DND-41 (cell line): Measurements from ENCODE around the gene IGFBP1.
A peak's percentile ranks its signal among the peaks of the same experiment; 100 is the strongest.

Experiments
- ATAC-seq: fragments of 200-7000 bp; cut with Tn5 transposase; 3 replicates; pipeline ENCODE4 v1.9.1; 2021; ENCODE audit warnings: low read depth; ENCODE audit not compliant: insufficient read depth
- DNase-seq: peaks from one replicate; pipeline ENCODE4 v3.0.0-alpha.2; 2020
- H2AFZ ChIP-seq: 2 replicates; pipeline ENCODE4 v1.6.0; 2012; ENCODE audit warnings: low read depth, low read length
- H3K27ac ChIP-seq: 2 replicates; pipeline ENCODE4 v1.5.1; 2012; ENCODE audit warnings: low read length, inconsistent platforms
- H3K27me3 ChIP-seq: fragments of 200-600 bp; sonication (generic); 2 replicates; pipeline ENCODE4 v1.6.0; 2012; ENCODE audit warnings: low read length, mild to moderate bottlenecking, inconsistent platforms; ENCODE audit not compliant: insufficient read depth, poor library complexity
- H3K36me3 ChIP-seq: 2 replicates; pipeline ENCODE4 v1.5.1; 2012; ENCODE audit warnings: low read length, inconsistent platforms; ENCODE audit not compliant: insufficient read depth
- H3K4me1 ChIP-seq: 2 replicates; pipeline ENCODE4 v1.5.1; 2012; ENCODE audit warnings: mild to moderate bottlenecking, low read length; ENCODE audit not compliant: insufficient read depth
- H3K4me2 ChIP-seq: 2 replicates; pipeline ENCODE4 v1.6.0; 2012; ENCODE audit warnings: mild to moderate bottlenecking, moderate library complexity, low read length, inconsistent platforms; ENCODE audit not compliant: insufficient read depth
- H3K4me3 ChIP-seq, 2 experiments: fragments of 200-600 bp in 1 of 2; shearing (Covaris generic) in 1 of 2; 2 replicates each; pipeline ENCODE4 v1.5.1; 2012 to 2016; ENCODE audit warnings: inconsistent platforms in 2 of 2, low read length in 2 of 2, mild to moderate bottlenecking in 2 of 2, low read depth in 1 of 2, moderate library complexity in 1 of 2
- H3K79me2 ChIP-seq: 2 replicates; pipeline ENCODE4 v1.6.0; 2012; ENCODE audit warnings: low read length, inconsistent platforms; ENCODE audit not compliant: insufficient read depth
- H3K9ac ChIP-seq: 2 replicates; pipeline ENCODE4 v1.6.0; 2012; ENCODE audit warnings: low read depth, mild to moderate bottlenecking, inconsistent platforms, low read length, moderate library complexity
- H3K9me3 ChIP-seq: 2 replicates; pipeline ENCODE4 v1.5.1; 2012; ENCODE audit warnings: low read length, moderate library complexity, mild to moderate bottlenecking, inconsistent platforms; ENCODE audit not compliant: insufficient read depth, severe bottlenecking
- H4K20me1 ChIP-seq: 2 replicates; pipeline ENCODE4 v1.6.0; 2012; ENCODE audit warnings: low read length; ENCODE audit not compliant: insufficient read depth
- EZH2 ChIP-seq: IDR thresholded peaks from 3 replicates; pipeline ENCODE4 v1.6.1; 2012; ENCODE audit warnings: borderline replicate concordance, low read depth, mild to moderate bottlenecking, moderate library complexity, low read length, inconsistent platforms; ENCODE audit not compliant: severe bottlenecking
- TF ChIP-seq, protein P1 (sequence below): IDR thresholded peaks from 2 replicates; pipeline ENCODE4 v1.5.1; 2012; ENCODE audit warnings: borderline replicate concordance, low read length, moderate library complexity, mild to moderate bottlenecking; ENCODE audit not compliant: poor library complexity, severe bottlenecking; ENCODE audit errors: extremely low read depth

Gene IGFBP1

DNA sequence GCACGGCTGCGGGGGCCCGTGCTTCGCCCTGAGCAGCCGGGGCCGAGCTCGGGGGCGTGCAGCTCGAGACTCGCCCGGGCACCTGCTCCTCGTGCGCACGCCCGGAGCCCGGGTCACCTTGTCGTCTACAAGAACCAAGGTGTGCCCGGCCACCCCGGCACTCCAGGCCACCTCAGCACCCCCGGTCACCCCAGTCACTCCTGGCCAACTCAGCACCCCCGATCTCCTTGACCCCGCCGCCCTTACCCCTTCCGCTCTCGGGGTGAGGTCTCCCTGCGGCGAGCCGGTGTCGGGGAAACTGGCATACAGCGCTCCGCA is 33.1 kb downstream of the IGFBP1 start:
- Histone ChIP-seq H3K9me3 (no peaks in the 10 kb centered on the region), H3K27ac (no peak overlapping the region), H3K9ac (no peak overlapping the region), H4K20me1 (no peaks in the 10 kb centered on the region), H3K79me2 (no peaks in the 10 kb centered on the region), H3K4me2 (no peak overlapping the region), H3K4me3 (no peak overlapping the region), H3K4me1 (no peaks in the 10 kb centered on the region), H2AFZ (no peak overlapping the region), H3K36me3 (no peaks in the 10 kb centered on the region), H3K27me3 (peaks cover 5% of the 10 kb centered on the region)
- ATAC-seq (no peak), DNase-seq (no peak)
- TF ChIP-seq, protein P1, sequence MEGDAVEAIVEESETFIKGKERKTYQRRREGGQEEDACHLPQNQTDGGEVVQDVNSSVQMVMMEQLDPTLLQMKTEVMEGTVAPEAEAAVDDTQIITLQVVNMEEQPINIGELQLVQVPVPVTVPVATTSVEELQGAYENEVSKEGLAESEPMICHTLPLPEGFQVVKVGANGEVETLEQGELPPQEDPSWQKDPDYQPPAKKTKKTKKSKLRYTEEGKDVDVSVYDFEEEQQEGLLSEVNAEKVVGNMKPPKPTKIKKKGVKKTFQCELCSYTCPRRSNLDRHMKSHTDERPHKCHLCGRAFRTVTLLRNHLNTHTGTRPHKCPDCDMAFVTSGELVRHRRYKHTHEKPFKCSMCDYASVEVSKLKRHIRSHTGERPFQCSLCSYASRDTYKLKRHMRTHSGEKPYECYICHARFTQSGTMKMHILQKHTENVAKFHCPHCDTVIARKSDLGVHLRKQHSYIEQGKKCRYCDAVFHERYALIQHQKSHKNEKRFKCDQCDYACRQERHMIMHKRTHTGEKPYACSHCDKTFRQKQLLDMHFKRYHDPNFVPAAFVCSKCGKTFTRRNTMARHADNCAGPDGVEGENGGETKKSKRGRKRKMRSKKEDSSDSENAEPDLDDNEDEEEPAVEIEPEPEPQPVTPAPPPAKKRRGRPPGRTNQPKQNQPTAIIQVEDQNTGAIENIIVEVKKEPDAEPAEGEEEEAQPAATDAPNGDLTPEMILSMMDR = no peak
- TF ChIP-seq EZH2 = no peak

DNA sequence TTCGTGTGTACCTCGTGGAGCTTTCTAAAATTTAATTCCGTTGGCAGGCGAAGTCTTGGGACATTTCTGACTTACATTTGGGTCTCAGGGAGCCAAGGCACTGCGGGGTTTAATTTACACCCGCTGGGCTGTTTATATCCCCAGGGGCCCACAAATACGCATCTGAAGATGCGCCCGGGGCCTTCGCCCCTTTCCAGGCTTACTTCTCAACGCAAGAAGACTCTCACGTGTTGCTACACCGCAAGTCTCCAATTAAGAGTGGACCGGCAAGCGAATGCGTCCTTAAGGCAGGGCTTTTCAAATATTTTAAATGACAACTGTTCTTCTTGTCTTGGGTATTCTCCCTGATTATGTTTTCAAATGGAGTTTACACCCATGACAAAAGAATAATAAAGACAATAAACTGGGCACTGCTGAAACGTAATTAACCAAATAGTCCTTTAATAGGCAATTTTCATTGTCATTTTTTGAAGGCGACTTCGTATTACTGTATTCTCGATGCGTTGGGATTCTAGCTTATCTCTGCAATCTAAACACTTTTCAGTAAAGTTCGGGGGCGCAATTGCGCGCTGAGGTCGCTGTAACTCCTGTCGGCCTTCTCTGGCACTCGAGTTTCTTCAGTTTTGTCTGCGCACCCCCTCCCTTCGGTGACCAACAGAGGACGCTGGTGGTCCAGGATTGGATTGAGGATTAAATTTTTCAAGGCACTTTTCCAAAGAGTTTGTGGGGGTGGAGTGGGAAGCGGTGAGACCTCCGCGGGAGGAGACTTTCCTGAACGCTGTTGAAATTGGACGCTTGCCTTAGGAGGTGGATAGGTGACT is 33.6 kb downstream of the IGFBP1 start:
- H3K27me3 ChIP-seq = peaks cover 5% of the 10 kb centered on the region
- no peaks in the 10 kb centered on the region for H3K9me3 ChIP-seq
- no peak overlapping the region for H2AFZ ChIP-seq
- ATAC-seq (no peak), DNase-seq (no peak)
- TF ChIP-seq, protein P1 = no peak
- no peak for TF ChIP-seq EZH2
- H3K4me1 ChIP-seq = no peaks in the 10 kb centered on the region
- H3K27ac ChIP-seq = no peak overlapping the region
- H3K4me2 ChIP-seq = no peak overlapping the region
- H3K79me2 ChIP-seq = no peaks in the 10 kb centered on the region
- H4K20me1 ChIP-seq = no peaks in the 10 kb centered on the region
- no peaks in the 10 kb centered on the region for H3K36me3 ChIP-seq
- no peak overlapping the region for H3K4me3 ChIP-seq
- no peak overlapping the region for H3K9ac ChIP-seq

DNA sequence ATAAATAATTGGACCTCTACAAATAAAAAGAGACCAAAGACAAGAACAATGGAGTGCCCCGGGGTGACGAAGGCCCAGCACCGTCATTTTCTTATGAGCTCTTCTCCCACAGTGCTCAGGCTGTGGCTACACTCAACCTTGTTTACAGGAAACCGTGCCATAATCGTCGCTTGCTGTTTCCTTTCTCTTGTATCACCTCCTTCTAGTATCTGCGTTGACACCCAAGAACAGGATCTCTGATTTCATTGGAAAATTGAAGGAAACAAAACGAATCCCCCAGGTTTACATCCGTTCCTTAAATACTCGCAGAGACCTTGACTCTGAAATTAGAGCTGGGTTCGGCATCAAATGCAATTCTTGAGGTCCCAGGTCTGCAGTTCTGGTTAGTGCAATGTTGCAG is 34.5 kb downstream of the IGFBP1 start:
- Histone ChIP-seq H3K9ac (no peak overlapping the region), H3K9me3 (no peaks in the 10 kb centered on the region), H3K27me3 (peaks cover 3% of the 10 kb centered on the region), H3K36me3 (no peaks in the 10 kb centered on the region), H3K4me3 (no peak overlapping the region), H3K4me2 (no peak overlapping the region), H3K4me1 (no peaks in the 10 kb centered on the region), H3K79me2 (no peaks in the 10 kb centered on the region), H4K20me1 (no peaks in the 10 kb centered on the region), H2AFZ (no peak overlapping the region), H3K27ac (no peak overlapping the region)
- DNase-seq (no peak), ATAC-seq (no peak)
- TF ChIP-seq EZH2 = no peak
- TF ChIP-seq, protein P1 = no peak

DNA sequence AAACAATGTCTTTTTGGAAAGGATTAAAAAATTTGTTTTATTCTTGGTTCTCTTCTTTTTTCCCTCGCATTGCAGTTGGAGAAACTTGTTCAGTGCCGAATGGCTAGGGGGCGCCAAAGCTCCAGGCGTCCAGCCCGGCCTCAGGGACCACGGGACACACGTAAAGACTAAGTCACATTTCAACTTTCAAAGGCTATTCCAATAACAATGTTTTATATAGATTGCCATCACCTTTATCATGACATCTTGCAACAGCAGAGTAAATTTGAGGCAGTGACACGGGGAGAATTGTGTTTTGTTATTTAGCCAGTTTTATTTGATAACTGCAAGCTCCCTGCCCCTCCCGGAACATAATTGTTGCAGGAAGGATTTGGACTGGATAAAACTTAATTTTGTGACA is 35.0 kb downstream of the IGFBP1 start:
- H2AFZ ChIP-seq = no peak overlapping the region
- H3K79me2 ChIP-seq = no peaks in the 10 kb centered on the region
- no peak overlapping the region for H3K4me2 ChIP-seq
- no peaks in the 10 kb centered on the region for H4K20me1 ChIP-seq
- ATAC-seq (peak; percentile 62; the same call in 1 of the 3 replicates), DNase-seq (peak; percentile 49)
- no peak overlapping the region for H3K27ac ChIP-seq
- H3K9me3 ChIP-seq = no peaks in the 10 kb centered on the region
- no peaks in the 10 kb centered on the region for H3K27me3 ChIP-seq
- no peaks in the 10 kb centered on the region for H3K4me1 ChIP-seq
- H3K36me3 ChIP-seq = no peaks in the 10 kb centered on the region
- TF ChIP-seq, protein P1 = peak; percentile 75
- no peak for TF ChIP-seq EZH2
- no peak overlapping the region for H3K4me3 ChIP-seq
- H3K9ac ChIP-seq = no peak overlapping the region
